Heart left ventricle (tissue), 16 donors: ENCODE results near the gene RXRB. TPM values are rescaled to one million over a fixed set of nuclear protein-coding genes. Genes with fewer than 3 reads are reported as not detected.

Source experiments
- ATAC-seq, 4 donors: fragments of 200-7000 bp; cut with Tn5 transposase; one replicate each; pipeline ENCODE4 v1.9.1; 2020 to 2022; ENCODE audit warnings: moderate library complexity in 4 of 4, mild to moderate bottlenecking in 3 of 4, moderate number of reproducible peaks in 1 of 4
- DNase-seq, 5 donors: peaks; one replicate each; pipeline ENCODE4 v3.0.0-alpha.2; 2020
- H3K27ac ChIP-seq, 12 donors: fragments of 200-600 bp; sonication (generic) in 4 of 12; one replicate each; pipeline versions ENCODE4 v1.5.0 to v1.8.0; 2016 to 2022; ENCODE audit warnings: mild to moderate bottlenecking in 2 of 12
- H3K27me3 ChIP-seq, 9 donors: fragments of 200-600 bp; sonication (generic) in 2 of 9; one replicate each; pipeline versions ENCODE4 v1.5.1 to v1.8.0; 2016 to 2022; ENCODE audit warnings: mild to moderate bottlenecking in 3 of 9
- H3K36me3 ChIP-seq, 9 donors: fragments of 200-600 bp; sonication (generic) in 2 of 9; one replicate each; pipeline versions ENCODE4 v1.5.0 to v1.8.0; 2018 to 2022; ENCODE audit warnings: mild to moderate bottlenecking in 2 of 9
- H3K4me1 ChIP-seq, 12 donors: fragments of 200-600 bp; sonication (generic) in 4 of 12; one replicate each; pipeline versions ENCODE4 v1.5.0 to v1.8.0; 2016 to 2022; ENCODE audit warnings: mild to moderate bottlenecking in 3 of 12
- H3K4me3 ChIP-seq, 12 donors: fragments of 200-600 bp; sonication (generic) in 4 of 12; one replicate each; pipeline versions ENCODE4 v1.5.0 to v1.8.0; 2017 to 2022; ENCODE audit warnings: mild to moderate bottlenecking in 9 of 12, moderate library complexity in 4 of 12
- H3K9me3 ChIP-seq, 12 donors: fragments of 200-600 bp; sonication (generic) in 4 of 12; one replicate each; pipeline versions ENCODE4 v1.5.0 to v1.8.0; 2016 to 2022; ENCODE audit warnings: mild to moderate bottlenecking in 1 of 12
- POLR2A ChIP-seq, 2 donors: fragments of 450-650 bp; IDR thresholded peaks; one replicate each; pipeline ENCODE4 v1.6.1; 2017; ENCODE audit warnings: antibody characterized with exemption in 2 of 2, mild to moderate bottlenecking in 2 of 2, moderate library complexity in 2 of 2
- WGBS, 4 donors: extraction: QIAGEN DNeasy Blood & Tissue Kit in 2 of 4; methylation state at CpG; one replicate each; pipeline versions ENCODE4 v1.1.5 to v1.1.7; 2013 to 2018; 5-methylcytosine and 5-hydroxymethylcytosine counted together
- intact Hi-C, 10 donors: fragments of 100-400 bp; cut with DNase I; formaldehyde crosslinking; loops; one replicate each; pipeline versions ENCODE4 v1.11.1 to v1.14.2; 2022
- polyA plus RNA-seq, 2 donors: library from polyadenylated mRNA; stranded (reverse); fragments of 200-250 nt; gene quantifications; one replicate each; pipeline ENCODE4 v1.2.3, GENCODE V29; 2013
- total RNA-seq, 9 donors: library from RNA; depleted of rRNA in 2 of 9; stranded (reverse); fragments of >200 nt in 2 of 9; fragmentation: NEBNext Ultra II Directional in 3 of 9; extraction: Animal tissue kit (Norgen Biotek cat#: 25700) in 3 of 9; gene quantifications; one replicate each; pipeline versions ENCODE4 v1.1.0 to v1.2.4, GENCODE V29; 2016 to 2023
- TF ChIP-seq, protein P1 (sequence below), 12 donors: fragments of 200-600 bp; sonication (generic) in 4 of 12; IDR thresholded peaks; one replicate each; pipeline versions ENCODE4 v1.5.0 to v1.8.0; 2018 to 2022; ENCODE audit warnings: antibody characterized with exemption in 12 of 12, mild to moderate bottlenecking in 5 of 12
- donor health status: ischemic (EF 13 %, LVEDD 7.1; RV severe dilation, severe dysfunction).
- donor health status: healthy with polysubstance abuse.
- donor health status: DM: no; HTN: yes; CAD: no.
- donor health status: DM: no; HTN: no; CAD: no.
- donor health status: ischemic (EF 25% LVEDD 6.9; RV normal size, moderate dysfunction).
- donor health status: ischemic (EF 25% LVEDD 5.7; RV mildly dilated, moderate dysfunction).
- donor health status: healthy.
- donor health status: DM: yes; HTN: yes; CAD: no.
- donor health status: ischemic (EF 35%, LVEDD 5.7; RV mildly dilated, moderate dysfunction).
- donor health status: nonischemic (EF 11% LVEDD 7.7; RV severe dilation, severe dysfunction).
- donor health status: DM: yes; HTN: yes; CAD: no.
- donor health status: PGD.
- donor health status: ischemic (EF 29% LVEDD 5.4; RV normal size, mild dysfunction).
- donor health status: nonischemic (EF 23%, LVEDD 6.1; RV moderate dilation, normal function).

Gene RXRB
- total and polyA plus RNA-seq, 11 donors = 20.7 to 39.6 (median 29.8) TPM

DNA sequence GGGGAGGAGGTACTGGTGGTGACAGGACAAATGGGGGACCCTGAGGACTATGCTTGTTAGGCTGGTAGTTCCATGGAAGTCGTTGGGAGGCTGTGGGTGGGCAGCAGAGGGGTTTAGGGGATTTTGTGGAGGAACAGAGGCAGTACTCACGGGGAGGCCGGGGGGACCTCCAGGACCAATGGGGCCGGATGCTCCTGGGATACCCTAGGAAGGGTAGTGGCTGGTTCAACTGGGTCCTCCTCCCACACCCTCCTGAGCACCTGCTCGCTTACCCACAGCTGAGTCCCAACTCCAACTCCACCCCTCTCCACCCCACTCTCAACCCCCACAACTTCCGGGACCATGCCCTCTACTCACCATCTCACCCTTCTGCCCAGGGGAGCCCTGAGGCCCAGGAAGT is 34.1 kb downstream of the RXRB start:
- Histone ChIP-seq H3K9me3 (no peaks in the 10 kb centered on the region), H3K27me3 (no peaks in the 10 kb centered on the region), H3K36me3 (no peaks in the 10 kb centered on the region), H3K4me3 (no peak overlapping the region), H3K4me1 (peaks cover 0 to 13% (median 7%) of the 10 kb centered on the region in 12 donors), H3K27ac (no peak overlapping the region)
- intact Hi-C loops = no loop called here
- 83 to 89% (median 87%) methylated on average over 6 of the region's 6 CpGs for WGBS, 4 donors
- DNase-seq (no peak), ATAC-seq (no peak)
- TF ChIP-seq, protein P1, sequence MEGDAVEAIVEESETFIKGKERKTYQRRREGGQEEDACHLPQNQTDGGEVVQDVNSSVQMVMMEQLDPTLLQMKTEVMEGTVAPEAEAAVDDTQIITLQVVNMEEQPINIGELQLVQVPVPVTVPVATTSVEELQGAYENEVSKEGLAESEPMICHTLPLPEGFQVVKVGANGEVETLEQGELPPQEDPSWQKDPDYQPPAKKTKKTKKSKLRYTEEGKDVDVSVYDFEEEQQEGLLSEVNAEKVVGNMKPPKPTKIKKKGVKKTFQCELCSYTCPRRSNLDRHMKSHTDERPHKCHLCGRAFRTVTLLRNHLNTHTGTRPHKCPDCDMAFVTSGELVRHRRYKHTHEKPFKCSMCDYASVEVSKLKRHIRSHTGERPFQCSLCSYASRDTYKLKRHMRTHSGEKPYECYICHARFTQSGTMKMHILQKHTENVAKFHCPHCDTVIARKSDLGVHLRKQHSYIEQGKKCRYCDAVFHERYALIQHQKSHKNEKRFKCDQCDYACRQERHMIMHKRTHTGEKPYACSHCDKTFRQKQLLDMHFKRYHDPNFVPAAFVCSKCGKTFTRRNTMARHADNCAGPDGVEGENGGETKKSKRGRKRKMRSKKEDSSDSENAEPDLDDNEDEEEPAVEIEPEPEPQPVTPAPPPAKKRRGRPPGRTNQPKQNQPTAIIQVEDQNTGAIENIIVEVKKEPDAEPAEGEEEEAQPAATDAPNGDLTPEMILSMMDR (IDR thresholded peaks at IDR 0.05) = no peak
- TF ChIP-seq POLR2A (IDR thresholded peaks at IDR 0.05) = no peak

DNA sequence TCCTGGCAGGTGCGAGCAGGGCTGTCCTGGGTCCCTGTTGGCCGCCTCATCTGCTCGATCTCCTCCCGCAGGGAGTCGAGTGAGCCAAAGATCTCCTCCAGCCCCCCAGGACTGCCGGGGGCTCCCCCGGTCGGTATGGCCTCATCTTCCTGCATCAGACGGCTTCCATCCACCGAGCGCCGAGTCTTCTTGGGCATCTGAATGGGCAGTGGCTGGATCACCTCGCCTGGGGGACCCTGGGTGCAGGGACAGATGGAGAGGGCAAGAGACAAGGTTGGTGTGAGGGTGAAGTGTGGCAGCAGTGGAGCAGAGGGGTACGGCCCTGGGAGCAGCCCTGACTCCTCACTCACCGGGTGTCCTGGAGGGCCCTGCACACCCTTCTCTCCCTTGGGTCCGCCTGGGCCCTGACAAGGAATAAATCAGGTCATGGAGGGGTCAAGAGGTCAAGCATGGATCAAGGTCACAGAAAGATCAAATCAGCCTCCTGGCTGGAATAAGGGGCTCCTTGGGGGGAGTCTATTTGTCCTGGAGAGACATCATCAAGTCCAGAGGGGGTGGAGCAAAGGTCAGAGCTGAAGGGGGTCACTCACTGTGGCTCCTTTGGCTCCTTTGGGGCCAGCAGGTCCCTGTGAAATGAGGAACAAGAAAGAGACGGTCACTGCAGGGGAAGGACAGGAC is 34.7 kb downstream of the RXRB start:
- H3K9me3 ChIP-seq = no peaks in the 10 kb centered on the region
- TF ChIP-seq, protein P1 (IDR thresholded peaks at IDR 0.05) = no peak
- TF ChIP-seq POLR2A (IDR thresholded peaks at IDR 0.05) = no peak
- 90 to 93% (median 92%) methylated on average over 12 to 17 of the region's 17 CpGs for WGBS, 4 donors
- H3K36me3 ChIP-seq = no peaks in the 10 kb centered on the region
- no peaks in the 10 kb centered on the region for H3K27me3 ChIP-seq
- H3K4me1 ChIP-seq = peaks cover 0 to 17% (median 10%) of the 10 kb centered on the region in 12 donors
- intact Hi-C loops = loop anchor here in 1 of 10 donors (2.0 kb wide), 1 partner anchor 35 kb away; the partner anchor contains the start of genes RXRB and SLC39A7
- DNase-seq (no peak), ATAC-seq (no peak)
- no peak overlapping the region for H3K27ac ChIP-seq
- no peak overlapping the region for H3K4me3 ChIP-seq

DNA sequence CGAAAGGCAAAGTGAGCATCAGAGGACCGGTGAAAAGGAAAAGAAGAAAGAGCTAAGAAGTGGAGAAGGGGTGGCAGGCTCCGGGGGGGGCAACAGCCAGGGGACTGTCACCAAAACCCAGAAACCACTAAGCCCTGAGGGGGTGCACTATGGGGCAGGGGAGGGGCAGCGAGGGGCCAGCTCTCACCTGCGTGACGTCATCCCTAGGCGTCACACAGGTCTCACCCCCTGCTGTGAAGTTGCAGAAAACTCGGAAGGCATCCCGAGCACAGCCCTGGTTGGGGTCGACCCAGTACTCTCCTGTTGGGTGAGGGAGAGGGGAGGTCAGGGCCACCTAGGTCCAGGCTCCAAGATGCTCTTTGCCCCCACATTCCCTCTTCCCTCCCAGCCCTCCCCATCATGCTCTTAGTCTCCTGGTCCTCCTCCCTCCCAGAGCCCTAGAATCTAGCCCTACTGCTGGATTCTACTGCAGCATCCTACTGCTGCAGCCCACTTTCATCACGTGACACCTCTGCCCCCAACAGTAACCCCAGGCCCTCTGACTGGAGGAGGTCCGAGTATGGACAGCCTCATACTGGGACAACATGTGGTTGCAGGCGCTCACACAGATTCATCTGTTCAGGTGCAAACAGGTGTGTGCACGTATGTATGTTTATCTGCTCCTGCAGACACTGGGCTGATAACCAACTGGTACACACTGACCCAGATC is 35.6 kb downstream of the RXRB start:
- intact Hi-C loops = loop anchor here in 6 of 10 donors (2.0 to 5.0 kb wide), 3 partner anchors 32 to 82 kb away; partner anchors contain the start of genes RXRB (in 1 of the 6) and SLC39A7 (in 1 of the 6)
- no peak overlapping the region for H3K27ac ChIP-seq
- peaks cover 0 to 21% (median 10%) of the 10 kb centered on the region in 12 donors for H3K4me1 ChIP-seq
- DNase-seq = no peak
- ATAC-seq = no peak
- H3K36me3 ChIP-seq = no peaks in the 10 kb centered on the region
- no peak overlapping the region for H3K4me3 ChIP-seq
- no peak for TF ChIP-seq POLR2A (IDR thresholded peaks at IDR 0.05)
- TF ChIP-seq, protein P1 (IDR thresholded peaks at IDR 0.05) = no peak
- WGBS, 4 donors = 67 to 80% (median 74%) methylated on average over 12 to 14 of the region's 14 CpGs
- no peaks in the 10 kb centered on the region for H3K9me3 ChIP-seq
- H3K27me3 ChIP-seq = no peaks in the 10 kb centered on the region

DNA sequence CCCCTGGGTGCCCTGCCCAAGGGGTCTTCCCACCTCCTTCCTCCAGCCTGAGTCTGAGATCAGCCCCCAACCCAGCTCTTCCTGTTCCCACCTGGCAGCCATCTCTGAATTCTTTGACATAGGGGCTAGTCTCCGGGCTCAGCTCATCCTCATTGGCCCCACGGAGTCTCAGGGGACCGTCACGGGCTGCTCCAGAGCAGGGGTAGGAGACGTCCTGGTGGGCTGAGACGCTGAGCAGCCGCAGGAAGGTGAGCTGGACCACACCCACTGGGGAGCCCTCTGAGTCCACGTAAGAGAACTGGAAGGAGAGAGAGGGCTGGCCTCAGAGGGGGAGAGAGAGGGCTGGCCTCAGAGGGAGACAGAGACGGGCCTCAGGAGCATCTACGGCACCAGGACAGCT is 36.3 kb downstream of the RXRB start:
- no peak overlapping the region for H3K27ac ChIP-seq
- no peaks in the 10 kb centered on the region for H3K36me3 ChIP-seq
- intact Hi-C loops = loop anchor here in 6 of 10 donors (2.0 to 5.0 kb wide), 3 partner anchors 33 to 83 kb away; partner anchors contain the start of genes RXRB (in 1 of the 6) and SLC39A7 (in 1 of the 6)
- H3K27me3 ChIP-seq = no peaks in the 10 kb centered on the region
- no peak for TF ChIP-seq POLR2A (IDR thresholded peaks at IDR 0.05)
- TF ChIP-seq, protein P1 (IDR thresholded peaks at IDR 0.05) = no peak
- peaks cover 0 to 21% (median 10%) of the 10 kb centered on the region in 12 donors for H3K4me1 ChIP-seq
- DNase-seq (no peak), ATAC-seq (no peak)
- H3K9me3 ChIP-seq = no peaks in the 10 kb centered on the region
- no peak overlapping the region for H3K4me3 ChIP-seq
- WGBS, 4 donors = 58 to 68% (median 60%) methylated on average over 10 of the region's 10 CpGs
